Measurements from ENCODE around the gene VIPAS39. TPM values are rescaled to one million over a fixed set of nuclear protein-coding genes. Genes with fewer than 3 reads are reported as not detected.
"Not testable (repeated sequence)": the region's sequence is repeated elsewhere in the genome, so short reads cannot be mapped to it uniquely, and the experiment has no call there.

VIPAS39 gene
- total RNA-seq, 1 experiment from 2014 or later: 16.8 TPM

GRCh38 chr14:77416836-77417235 lies 40.6 kb downstream of the VIPAS39 start:
- POLR2A ChIA-PET: no interaction called here
- no peak for TF ChIP-seq ZNF274 (IDR thresholded peaks at IDR 0.05; ENCODE audit: low read depth, low read length)
- no peak for TF ChIP-seq REST (IDR thresholded peaks at IDR 0.05; ENCODE audit: low read depth)
- TF ChIP-seq SRF (IDR thresholded peaks at IDR 0.05; ENCODE audit: low read depth): no peak
- TF ChIP-seq TCF7L2 (IDR thresholded peaks at IDR 0.05; ENCODE audit: borderline replicate concordance, extremely low read depth, insufficient read depth, insufficient read length): no peak
- no peak for TF ChIP-seq SIN3A (IDR thresholded peaks at IDR 0.05; ENCODE audit: low read depth)
- no peak for TF ChIP-seq MAX (IDR thresholded peaks at IDR 0.05)
- no peak for TF ChIP-seq POLR2AphosphoS5 (IDR thresholded peaks at IDR 0.05; ENCODE audit: low read depth, low read length)

GRCh38 chr14:77416098-77416497 lies 41.3 kb downstream of the VIPAS39 start:
- H3K27me3 ChIP-seq (ENCODE audit: insufficient read depth, low read length); POLR2A ChIA-PET; BruUV-seq (replicated peaks); H3K9me2 ChIP-seq (ENCODE audit: insufficient read depth); H3K9me3 ChIP-seq (ENCODE audit: control insufficient read depth in 1 of 2, insufficient read depth in 1 of 2, low read depth in 1 of 2, low read length in 2 of 2); H3K4me1 ChIP-seq (ENCODE audit: control insufficient read depth in 1 of 2, insufficient read depth in 2 of 2, low read length in 2 of 2); H3K36me3 ChIP-seq (ENCODE audit: control insufficient read depth in 1 of 2, insufficient read depth in 2 of 2, low read length in 2 of 2); H3K27ac ChIP-seq (ENCODE audit: low read depth, low read length); RAD21 ChIA-PET (ENCODE audit: low non-redundant PET in 1 of 2, low total read pairs in 2 of 2, uncharacterized antibody in 2 of 2, unreplicated experiment in 2 of 2); H3K79me2 ChIP-seq (ENCODE audit: insufficient read depth, low read length); H3K4me2 ChIP-seq (ENCODE audit: low read length); intact Hi-C loops (cut with micrococcal nuclease); CTCF ChIA-PET; ATAC-seq; H3K4me3 ChIP-seq (replicated peaks in 1 of 2; ENCODE audit: low read depth in 1 of 2, low read length in 2 of 2); H2AFZ ChIP-seq (ENCODE audit: low read depth, low read length, poor library complexity, severe bottlenecking); H3K9ac ChIP-seq (ENCODE audit: low read length); DNase-seq (ENCODE audit: low read depth, low spot score); H4K20me1 ChIP-seq (ENCODE audit: insufficient read depth): not testable (repeated sequence)

More at GRCh38 chr14:77416836-77417235, 40.6 kb downstream of the VIPAS39 start:
- BruUV-seq (replicated peaks): no TSS peak
- CTCF ChIA-PET: no interaction called here
- Histone ChIP-seq H3K36me3 (ENCODE audit: control insufficient read depth in 1 of 2, insufficient read depth in 2 of 2, low read length in 2 of 2) (no peaks in the 10 kb centered on the region), H3K9ac (ENCODE audit: low read length) (no peak overlapping the region), H3K27me3 (ENCODE audit: insufficient read depth, low read length) (no peaks in the 10 kb centered on the region), H3K4me1 (ENCODE audit: control insufficient read depth in 1 of 2, insufficient read depth in 2 of 2, low read length in 2 of 2) (no peaks in the 10 kb centered on the region), H3K79me2 (ENCODE audit: insufficient read depth, low read length) (no peaks in the 10 kb centered on the region), H3K27ac (ENCODE audit: low read depth, low read length) (no peak overlapping the region), H3K4me2 (ENCODE audit: low read length) (no peak overlapping the region), H3K4me3 (replicated peaks in 1 of 2; ENCODE audit: low read depth in 1 of 2, low read length in 2 of 2) (no peak overlapping the region), H4K20me1 (ENCODE audit: insufficient read depth) (no peaks in the 10 kb centered on the region), H3K9me2 (ENCODE audit: insufficient read depth) (no peaks in the 10 kb centered on the region), H2AFZ (ENCODE audit: low read depth, low read length, poor library complexity, severe bottlenecking) (no peak overlapping the region), H3K9me3 (ENCODE audit: control insufficient read depth in 1 of 2, insufficient read depth in 1 of 2, low read depth in 1 of 2, low read length in 2 of 2) (no peaks in the 10 kb centered on the region; a peak in 1 of 4 replicates)
- ATAC-seq (no peak), DNase-seq (ENCODE audit: low read depth, low spot score) (no peak)
- RAD21 ChIA-PET (ENCODE audit: low non-redundant PET in 1 of 2, low total read pairs in 2 of 2, uncharacterized antibody in 2 of 2, unreplicated experiment in 2 of 2): no interaction called here
- intact Hi-C loops (cut with micrococcal nuclease): no loop called here

- H3K27me3 ChIP-seq (ENCODE audit: insufficient read depth, low read length); POLR2A ChIA-PET; H3K4me1 ChIP-seq (ENCODE audit: control insufficient read depth in 1 of 2, insufficient read depth in 2 of 2, low read length in 2 of 2); intact Hi-C loops (cut with micrococcal nuclease); RAD21 ChIA-PET (ENCODE audit: low non-redundant PET in 1 of 2, low total read pairs in 2 of 2, uncharacterized antibody in 2 of 2, unreplicated experiment in 2 of 2); H3K27ac ChIP-seq (ENCODE audit: low read depth, low read length); H4K20me1 ChIP-seq (ENCODE audit: insufficient read depth); H3K36me3 ChIP-seq (ENCODE audit: control insufficient read depth in 1 of 2, insufficient read depth in 2 of 2, low read length in 2 of 2); BruUV-seq (replicated peaks); H3K9me2 ChIP-seq (ENCODE audit: insufficient read depth); H3K4me3 ChIP-seq (replicated peaks in 1 of 2; ENCODE audit: low read depth in 1 of 2, low read length in 2 of 2); H3K4me2 ChIP-seq (ENCODE audit: low read length); CTCF ChIA-PET; H3K79me2 ChIP-seq (ENCODE audit: insufficient read depth, low read length); H2AFZ ChIP-seq (ENCODE audit: low read depth, low read length, poor library complexity, severe bottlenecking); H3K9me3 ChIP-seq (ENCODE audit: control insufficient read depth in 1 of 2, insufficient read depth in 1 of 2, low read depth in 1 of 2, low read length in 2 of 2); ATAC-seq; DNase-seq (ENCODE audit: low read depth, low spot score); H3K9ac ChIP-seq (ENCODE audit: low read length): not testable (repeated sequence)
These were observed 41.9 kb downstream of the VIPAS39 start for GRCh38 chr14:77415403-77416030.
